ENCODE data around the gene SOWAHC.

DNA sequence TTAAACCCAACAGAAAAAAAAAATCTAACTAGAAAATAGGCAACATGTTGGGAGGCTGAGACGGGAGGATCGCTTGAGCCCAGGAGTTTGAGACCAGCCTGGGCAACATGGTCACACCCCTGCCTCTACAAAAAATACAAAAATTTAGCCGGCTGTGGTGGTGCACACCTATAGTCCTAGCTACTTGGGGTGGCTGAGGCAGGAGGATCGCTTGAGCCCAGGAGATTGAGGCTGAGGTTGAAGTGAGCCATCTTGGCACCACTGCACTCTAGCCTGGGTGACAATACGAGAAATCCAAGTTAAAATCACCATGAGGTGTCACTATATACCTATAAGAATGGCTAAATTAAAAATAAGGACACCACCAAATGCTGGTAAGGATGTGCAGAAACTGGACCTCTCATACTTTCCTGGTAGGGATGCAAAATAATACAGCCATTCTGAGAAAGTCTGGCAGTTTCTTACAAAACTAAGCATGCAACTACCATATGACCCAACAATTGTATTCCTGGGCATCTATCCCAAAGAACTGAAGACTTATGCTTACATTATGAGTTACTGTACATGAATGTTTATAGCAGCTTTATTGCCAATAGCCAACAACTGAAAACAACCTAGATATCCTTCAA is 2.6 kb upstream of the SOWAHC start:
- TF ChIP-seq, protein P1, sequence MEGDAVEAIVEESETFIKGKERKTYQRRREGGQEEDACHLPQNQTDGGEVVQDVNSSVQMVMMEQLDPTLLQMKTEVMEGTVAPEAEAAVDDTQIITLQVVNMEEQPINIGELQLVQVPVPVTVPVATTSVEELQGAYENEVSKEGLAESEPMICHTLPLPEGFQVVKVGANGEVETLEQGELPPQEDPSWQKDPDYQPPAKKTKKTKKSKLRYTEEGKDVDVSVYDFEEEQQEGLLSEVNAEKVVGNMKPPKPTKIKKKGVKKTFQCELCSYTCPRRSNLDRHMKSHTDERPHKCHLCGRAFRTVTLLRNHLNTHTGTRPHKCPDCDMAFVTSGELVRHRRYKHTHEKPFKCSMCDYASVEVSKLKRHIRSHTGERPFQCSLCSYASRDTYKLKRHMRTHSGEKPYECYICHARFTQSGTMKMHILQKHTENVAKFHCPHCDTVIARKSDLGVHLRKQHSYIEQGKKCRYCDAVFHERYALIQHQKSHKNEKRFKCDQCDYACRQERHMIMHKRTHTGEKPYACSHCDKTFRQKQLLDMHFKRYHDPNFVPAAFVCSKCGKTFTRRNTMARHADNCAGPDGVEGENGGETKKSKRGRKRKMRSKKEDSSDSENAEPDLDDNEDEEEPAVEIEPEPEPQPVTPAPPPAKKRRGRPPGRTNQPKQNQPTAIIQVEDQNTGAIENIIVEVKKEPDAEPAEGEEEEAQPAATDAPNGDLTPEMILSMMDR (IDR thresholded peaks at IDR 0.05; ENCODE audit: extremely low read depth in 1 of 2, insufficient read depth in 1 of 2, low read depth in 1 of 2, low read length in 2 of 2): no peak
- TF ChIP-seq EZH2 (IDR thresholded peaks at IDR 0.05; ENCODE audit: borderline replicate concordance, low read depth, low read length, severe bottlenecking) (no peak), MAX (IDR thresholded peaks at IDR 0.05; ENCODE audit: insufficient read depth, insufficient read length) (no peak), POLR2AphosphoS5 (IDR thresholded peaks at IDR 0.05; ENCODE audit: insufficient read depth, low read depth, low read length) (no peak), POLR2A (IDR thresholded peaks at IDR 0.05; ENCODE audit: low read depth, low read length) (no peak), FOS (IDR thresholded peaks at IDR 0.05; ENCODE audit: borderline replicate concordance, insufficient read depth, low read length) (no peak), GATA2 (IDR thresholded peaks at IDR 0.05; ENCODE audit: insufficient read depth, insufficient read length, low read depth, low read length) (no peak)

All from endothelial cell of umbilical vein (primary cell).